SK-N-SH (cell line): ENCODE results near the gene SCGN.

ENCODE experiments used
- ELF1 ChIP-seq: IDR thresholded peaks from 2 replicates; pipeline ENCODE4 v1.4.0; 2012
- POLR2AphosphoS5 ChIP-seq: IDR thresholded peaks from 2 replicates; pipeline ENCODE4 v1.6.1; 2012; ENCODE audit warnings: low read depth, low read length
- RAD21 ChIP-seq: IDR thresholded peaks from 2 replicates; pipeline ENCODE4 v1.6.1; 2012; ENCODE audit warnings: mild to moderate bottlenecking, low read length
- REST ChIP-seq: IDR thresholded peaks from 2 replicates; pipeline ENCODE4 v1.6.1; 2012; ENCODE audit warnings: mild to moderate bottlenecking, low read depth, low read length, moderate library complexity
- TAF1 ChIP-seq: IDR thresholded peaks from 2 replicates; pipeline ENCODE4 v1.6.1; 2012; ENCODE audit warnings: low read depth, mild to moderate bottlenecking, low read length, moderate library complexity, borderline replicate concordance
- USF2 ChIP-seq: fragments of 150-350 bp; IDR thresholded peaks from 2 replicates; pipeline ENCODE4 v1.6.1; 2017; ENCODE audit warnings: antibody characterized with exemption, low read length, low read depth, borderline replicate concordance
- YY1 ChIP-seq: IDR thresholded peaks from 2 replicates; pipeline ENCODE4 v1.4.0; 2012; ENCODE audit warnings: low read depth, mild to moderate bottlenecking
- ZBTB33 ChIP-seq: IDR thresholded peaks from 2 replicates; pipeline ENCODE4 v1.4.0; 2012; ENCODE audit warnings: low read depth, borderline replicate concordance
- TF ChIP-seq, protein P1 (sequence below): IDR thresholded peaks from 2 replicates; pipeline ENCODE4 v1.4.0; 2012; ENCODE audit warnings: low read depth, borderline replicate concordance
- TF ChIP-seq, protein P2 (sequence below): fragments of 200-600 bp; sonication (generic); IDR thresholded peaks from 2 replicates; pipeline ENCODE4 v1.6.1; 2017; ENCODE audit warnings: antibody characterized with exemption, mild to moderate bottlenecking, moderate library complexity

DNA sequence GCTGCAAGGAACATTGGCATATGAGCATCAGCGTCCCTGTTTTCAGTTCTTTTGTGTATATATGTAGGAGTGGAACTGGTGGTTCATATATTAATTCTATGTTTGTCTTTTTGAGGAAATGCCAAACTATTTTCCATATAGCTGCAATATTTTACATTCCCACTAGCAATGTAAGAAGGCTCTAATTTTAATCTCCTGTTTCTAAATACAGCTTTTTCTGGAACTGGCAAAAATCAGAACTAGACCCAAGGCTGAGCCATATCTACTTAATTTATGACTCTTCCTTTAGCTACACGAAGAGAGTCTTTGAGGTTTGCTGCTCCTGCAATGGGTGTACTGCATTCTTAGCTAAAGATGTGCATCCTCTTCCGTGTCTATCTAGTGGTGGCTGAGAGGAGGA is 52.0 kb downstream of the SCGN start:
- TF ChIP-seq, protein P1, sequence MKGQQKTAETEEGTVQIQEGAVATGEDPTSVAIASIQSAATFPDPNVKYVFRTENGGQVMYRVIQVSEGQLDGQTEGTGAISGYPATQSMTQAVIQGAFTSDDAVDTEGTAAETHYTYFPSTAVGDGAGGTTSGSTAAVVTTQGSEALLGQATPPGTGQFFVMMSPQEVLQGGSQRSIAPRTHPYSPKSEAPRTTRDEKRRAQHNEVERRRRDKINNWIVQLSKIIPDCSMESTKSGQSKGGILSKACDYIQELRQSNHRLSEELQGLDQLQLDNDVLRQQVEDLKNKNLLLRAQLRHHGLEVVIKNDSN = no peak
- TF ChIP-seq, protein P2, sequence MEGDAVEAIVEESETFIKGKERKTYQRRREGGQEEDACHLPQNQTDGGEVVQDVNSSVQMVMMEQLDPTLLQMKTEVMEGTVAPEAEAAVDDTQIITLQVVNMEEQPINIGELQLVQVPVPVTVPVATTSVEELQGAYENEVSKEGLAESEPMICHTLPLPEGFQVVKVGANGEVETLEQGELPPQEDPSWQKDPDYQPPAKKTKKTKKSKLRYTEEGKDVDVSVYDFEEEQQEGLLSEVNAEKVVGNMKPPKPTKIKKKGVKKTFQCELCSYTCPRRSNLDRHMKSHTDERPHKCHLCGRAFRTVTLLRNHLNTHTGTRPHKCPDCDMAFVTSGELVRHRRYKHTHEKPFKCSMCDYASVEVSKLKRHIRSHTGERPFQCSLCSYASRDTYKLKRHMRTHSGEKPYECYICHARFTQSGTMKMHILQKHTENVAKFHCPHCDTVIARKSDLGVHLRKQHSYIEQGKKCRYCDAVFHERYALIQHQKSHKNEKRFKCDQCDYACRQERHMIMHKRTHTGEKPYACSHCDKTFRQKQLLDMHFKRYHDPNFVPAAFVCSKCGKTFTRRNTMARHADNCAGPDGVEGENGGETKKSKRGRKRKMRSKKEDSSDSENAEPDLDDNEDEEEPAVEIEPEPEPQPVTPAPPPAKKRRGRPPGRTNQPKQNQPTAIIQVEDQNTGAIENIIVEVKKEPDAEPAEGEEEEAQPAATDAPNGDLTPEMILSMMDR = no peak
- no peak for TF ChIP-seq POLR2AphosphoS5
- TF ChIP-seq RAD21 = no peak
- TF ChIP-seq YY1 = no peak
- no peak for TF ChIP-seq TAF1
- no peak for TF ChIP-seq ELF1
- TF ChIP-seq REST = no peak
- no peak for TF ChIP-seq ZBTB33
- no peak for TF ChIP-seq USF2
